Muscle of back (tissue), 11 donors: ENCODE data around the gene ZBTB48. TPM values are rescaled to one million over a fixed set of nuclear protein-coding genes. Genes with fewer than 3 reads are reported as not detected.
"Not testable (repeated sequence)": the region's sequence is repeated elsewhere in the genome, so short reads cannot be mapped to it uniquely, and the experiment has no call there.

ENCODE experiments used
- DNase-seq, 3 donors: peaks; one replicate each; pipeline versions ENCODE4 v3.0.0 to v3.0.0-alpha.2; 2013
- polyA plus RNA-seq, 10 donors: library from polyadenylated mRNA; unstranded; fragments of 120-200 nt; gene quantifications; one replicate each; pipeline ENCODE4 v1.2.1, GENCODE V29; 2013; ENCODE audit not compliant: insufficient read length in 10 of 10

The ZBTB48 gene
- polyA plus RNA-seq, 10 donors: 13.2 to 24.8 (median 16.2) TPM

DNA sequence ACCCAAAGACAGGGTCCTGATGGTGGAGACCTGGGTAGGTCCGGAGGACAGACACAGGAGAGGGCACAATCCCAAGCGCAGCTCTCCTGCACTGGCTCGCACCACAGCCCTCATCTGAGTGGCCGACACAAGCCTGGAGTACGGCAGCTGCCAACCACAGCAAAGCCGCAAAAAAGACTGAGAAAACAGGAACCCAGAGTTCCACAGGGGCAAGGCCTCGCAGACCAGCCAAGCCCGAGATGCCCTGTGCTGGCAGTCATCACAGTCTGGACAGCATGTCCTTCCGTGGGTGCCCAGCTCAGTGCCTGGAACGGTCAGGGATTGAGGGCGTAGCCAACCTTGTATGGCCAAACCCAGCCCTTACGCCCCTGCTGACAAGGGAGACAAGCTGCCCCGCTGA lies 11.4 kb downstream of the ZBTB48 start:
- no peak for DNase-seq

DNA sequence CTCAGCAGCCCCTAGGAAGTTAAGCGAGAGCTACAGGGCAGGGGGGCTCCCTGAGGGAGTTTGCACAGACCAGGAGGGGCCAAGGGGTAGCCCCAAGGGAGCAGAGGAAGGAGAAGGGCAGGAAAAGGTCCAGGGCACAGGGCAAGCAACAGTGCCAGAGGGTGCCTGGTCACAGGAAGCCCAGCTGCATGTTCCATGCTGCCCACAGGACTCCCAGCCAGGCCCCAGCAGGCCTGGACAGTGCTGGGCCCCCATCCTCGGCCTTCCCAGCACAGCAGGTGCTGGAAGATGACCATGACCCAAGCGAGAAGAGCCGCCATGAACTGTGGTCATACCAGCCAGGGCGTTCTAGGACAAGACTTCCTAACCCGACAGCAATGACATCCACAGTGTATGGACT lies 11.8 kb downstream of the ZBTB48 start:
- no peak for DNase-seq

DNA sequence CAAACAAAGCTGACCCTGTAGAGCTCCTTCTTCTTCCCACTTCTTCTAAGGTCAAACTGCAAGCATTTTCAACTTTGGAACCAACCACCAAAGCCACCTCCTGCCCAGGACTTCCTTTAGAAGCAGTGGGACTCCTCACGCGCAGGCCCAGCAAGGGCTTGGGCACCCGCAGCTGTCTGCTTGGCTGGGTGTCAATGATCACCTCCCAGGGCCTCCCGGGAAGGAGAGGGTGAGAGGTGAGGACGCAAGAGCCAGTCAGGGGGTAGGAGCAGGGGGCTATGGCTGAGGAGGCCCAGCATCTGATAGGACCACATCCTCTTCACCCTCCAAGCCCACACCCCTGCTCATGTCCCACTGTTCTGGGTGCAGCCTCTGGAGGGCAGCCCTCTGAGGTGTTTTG lies 12.6 kb downstream of the ZBTB48 start:
- no peak for DNase-seq

DNA sequence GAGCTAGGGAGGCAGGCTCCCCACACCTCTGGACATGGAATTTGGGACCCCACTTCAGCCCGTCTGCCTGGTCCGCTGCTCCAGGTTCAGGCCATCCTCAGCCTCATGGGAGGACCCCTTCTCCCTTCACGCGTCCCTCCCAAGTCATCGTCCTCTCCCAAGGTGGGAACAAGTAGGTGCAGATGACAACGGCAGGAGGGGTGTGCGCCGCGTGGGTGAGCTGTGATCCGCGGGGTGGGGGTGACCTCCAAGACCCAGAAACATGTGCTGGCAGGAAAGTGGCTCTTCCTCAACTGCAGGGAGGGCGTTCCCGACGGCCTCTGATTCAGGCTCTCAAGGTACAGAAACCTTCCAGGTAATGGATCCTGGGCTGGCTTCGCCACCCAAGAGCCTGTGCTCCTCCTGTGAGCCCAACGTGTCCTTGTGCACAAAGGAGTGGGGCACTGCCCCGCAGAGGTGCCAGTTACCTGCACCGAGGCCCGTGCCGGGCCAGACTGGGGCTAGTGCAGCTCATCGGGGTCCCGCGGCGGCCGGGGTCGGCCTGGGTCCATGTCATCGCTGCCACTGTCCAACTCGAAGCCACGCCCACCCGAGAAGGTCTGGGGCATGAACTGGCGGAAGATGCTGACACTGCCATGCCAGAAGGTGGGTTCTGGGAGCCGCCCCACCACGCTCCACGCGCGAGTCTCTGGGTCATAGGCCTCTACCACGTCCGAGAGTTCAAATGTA lies 13.2 kb downstream of the ZBTB48 start:
- DNase-seq: no peak

DNA sequence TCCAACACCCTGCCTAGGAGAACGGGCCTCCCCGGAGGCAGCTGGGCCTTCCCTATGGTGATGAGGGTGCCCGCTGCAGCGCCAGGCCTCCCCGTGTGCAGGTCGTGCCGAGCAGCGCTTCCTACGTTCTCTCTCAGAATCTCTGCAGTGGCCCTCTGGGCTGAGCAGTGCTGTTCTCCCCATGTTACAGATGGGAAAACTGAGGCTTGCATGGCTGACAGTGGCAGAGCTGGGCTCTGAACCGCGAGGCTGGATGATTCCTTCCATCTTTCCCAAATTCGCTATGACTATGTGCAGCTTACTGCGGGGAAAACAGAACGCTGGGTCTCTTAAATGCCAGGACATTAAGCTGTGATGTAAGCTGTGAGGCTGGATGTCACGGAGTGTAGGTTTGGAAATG lies 14.0 kb downstream of the ZBTB48 start:
- DNase-seq: no peak

DNA sequence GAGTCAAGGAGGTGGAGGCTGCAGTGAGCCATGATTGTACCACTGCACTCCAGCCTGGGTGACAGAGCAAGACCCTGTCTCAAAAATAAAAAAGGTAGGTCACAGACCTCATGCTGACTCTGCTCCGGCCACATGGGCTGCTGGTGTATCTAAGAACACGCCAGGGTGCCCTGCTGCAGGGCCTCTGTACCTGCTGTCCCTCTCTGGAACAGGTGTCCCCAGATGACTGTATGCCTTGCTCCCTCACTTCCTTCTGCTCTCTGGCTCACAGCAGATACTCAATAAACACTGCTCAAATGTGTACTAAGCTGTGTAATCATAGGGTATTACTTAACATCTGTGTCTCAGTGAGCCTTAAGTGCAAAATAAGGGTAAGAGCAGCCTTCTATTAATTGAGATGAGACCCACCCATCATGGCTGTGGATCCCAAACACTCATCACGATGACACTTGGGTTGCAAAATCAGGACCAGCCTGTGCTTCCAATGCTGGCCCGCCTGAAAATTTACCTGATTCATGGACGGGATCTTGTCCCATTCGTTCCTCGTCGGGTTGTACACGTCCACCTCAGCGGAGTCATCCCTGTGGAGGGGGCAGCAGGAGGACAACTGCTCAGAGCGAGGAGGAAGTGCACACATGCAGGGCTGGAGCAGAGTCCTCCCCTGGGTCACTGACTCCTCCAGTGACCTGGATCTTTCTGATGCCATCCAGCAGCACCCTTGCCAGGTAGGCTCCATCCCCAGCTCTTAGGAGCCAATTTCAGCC lies 15.4 kb downstream of the ZBTB48 start:
- no peak for DNase-seq

DNA sequence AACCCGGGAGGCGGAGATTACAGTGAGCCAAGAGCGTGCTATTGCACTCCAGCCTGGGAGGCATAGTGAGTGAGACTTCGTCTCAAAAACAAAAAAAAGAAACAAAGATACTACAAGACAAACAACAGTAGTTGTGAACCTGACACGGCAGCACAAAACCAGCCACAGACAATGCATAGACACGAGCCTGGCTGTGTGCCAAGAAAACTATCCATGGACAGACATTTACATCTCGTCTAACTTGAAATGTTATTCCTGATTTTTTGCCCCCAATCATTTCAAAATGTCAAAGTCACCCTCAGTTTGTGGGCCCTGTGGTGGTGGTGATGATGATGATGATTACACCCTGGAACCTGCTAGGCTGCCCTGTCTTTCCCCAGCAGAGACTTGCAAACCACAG lies 16.6 kb downstream of the ZBTB48 start:
- no peak for DNase-seq

DNA sequence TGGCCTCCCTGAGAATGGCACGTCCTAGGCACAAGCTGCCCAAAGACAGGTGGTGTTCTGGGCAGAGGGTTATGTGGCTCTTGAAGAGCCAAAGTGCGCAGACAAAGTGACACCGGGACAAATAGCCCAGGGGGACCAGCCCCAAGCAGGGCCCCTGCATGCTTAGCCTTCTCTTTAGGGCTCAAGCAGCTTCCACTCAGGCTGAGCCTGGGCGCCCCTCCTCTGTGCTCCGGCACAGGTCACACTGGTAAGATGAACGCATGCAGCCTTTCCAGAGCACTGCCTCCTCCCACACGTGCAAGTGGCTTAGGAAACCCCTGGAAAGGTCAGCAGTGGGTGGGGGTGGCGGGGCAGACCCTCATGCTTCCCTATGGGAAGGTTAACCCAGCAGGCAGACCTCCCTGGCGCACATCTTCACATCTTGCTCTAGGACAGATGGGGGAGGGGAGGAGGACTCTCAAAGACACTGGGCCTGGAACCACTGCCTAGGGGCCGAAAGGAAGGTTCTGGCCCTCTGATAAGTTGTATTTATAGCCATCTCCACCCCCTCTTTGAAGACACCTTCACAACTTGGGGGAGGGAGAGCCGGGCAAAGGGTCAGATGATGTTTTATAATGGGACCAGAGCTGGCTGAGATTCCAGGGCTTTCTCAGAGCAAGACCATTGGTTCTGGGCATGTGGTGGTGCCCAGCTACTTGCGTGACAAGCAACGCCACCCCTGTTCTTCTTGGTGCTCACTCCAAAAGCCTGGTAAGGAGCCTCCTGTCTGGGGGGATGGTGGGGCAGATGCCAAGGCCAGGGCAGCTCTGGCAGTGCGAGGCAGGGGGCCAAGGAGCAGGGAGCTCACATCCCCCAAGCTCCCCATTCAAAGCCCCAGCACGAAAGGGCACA lies 17.3 kb downstream of the ZBTB48 start:
- no peak for DNase-seq

DNA sequence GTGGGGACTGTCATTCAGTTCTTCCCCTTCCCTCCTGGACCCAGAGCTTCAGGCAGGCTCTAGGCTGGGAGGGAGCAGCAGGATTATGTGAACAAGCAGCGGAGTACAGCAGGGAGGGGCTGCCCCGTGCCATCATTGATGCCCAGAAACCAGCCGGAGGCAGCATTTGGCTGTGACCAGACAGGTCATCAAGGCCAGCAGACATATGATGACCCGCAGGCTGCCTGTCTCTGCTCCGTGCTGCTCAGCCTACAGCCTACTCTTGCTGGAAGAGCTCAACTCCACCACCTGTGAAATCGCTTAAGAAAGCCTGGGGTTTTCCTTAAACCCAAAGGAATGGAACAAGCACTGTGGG lies 18.0 kb downstream of the ZBTB48 start:
- no peak for DNase-seq

DNA sequence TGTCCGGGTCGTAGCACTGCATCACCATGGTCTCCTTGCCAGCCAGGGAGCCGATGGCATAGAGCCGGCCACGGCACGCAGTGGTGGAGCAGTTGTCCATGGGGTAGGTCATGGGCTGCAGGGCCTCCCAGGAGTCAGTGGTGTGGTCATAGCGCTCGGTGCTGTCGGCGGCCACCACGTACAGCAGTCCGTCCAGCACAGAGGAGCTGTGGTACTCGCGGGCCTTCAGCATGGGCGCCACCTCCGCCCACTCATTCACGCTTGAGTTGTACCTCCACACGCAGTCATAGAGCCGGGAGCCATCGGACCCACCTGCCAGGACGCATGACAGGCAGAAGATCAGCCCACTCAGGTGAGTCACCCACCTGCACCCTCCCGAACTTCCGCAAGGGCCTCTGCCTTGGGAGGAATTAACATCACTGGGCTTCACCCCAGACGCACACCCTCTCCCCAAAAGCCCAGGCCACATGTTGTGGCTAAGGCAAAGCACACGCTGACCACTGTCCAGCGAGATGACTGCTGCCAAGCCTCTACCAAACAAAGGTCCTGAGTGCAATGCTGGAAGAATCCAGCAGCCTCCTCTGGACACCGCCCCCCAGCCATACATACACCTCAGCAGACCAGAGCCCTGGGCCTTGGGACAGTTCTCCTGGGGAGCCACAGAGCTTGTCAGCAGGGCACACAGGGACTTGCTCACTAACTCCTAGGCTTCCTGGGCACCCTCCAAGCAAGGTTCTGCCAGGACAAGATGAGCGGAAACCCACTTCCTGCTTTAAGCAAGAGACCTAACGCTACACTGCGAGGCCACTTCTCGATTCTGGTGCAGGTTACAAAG lies 19.6 kb downstream of the ZBTB48 start:
- no peak for DNase-seq

DNA sequence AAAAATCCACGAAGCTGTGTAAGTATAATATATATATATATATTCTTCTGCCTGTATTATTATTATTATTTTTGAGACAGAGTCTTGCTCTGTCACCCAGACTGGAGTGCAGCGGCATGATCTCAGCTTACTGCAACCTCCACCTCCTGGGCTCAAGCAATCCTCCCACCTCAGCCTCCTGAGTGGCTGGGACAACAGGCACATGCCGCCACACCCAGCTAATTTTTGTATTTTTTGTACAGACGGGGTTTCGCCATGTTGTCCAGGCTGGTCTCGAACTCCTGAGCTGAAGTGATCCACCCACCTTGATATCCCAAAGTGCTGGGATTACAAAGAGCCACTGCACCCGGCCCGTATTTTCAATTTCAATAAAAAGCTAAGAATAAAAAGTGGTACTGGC lies 20.2 kb downstream of the ZBTB48 start:
- not testable (repeated sequence) for DNase-seq

DNA sequence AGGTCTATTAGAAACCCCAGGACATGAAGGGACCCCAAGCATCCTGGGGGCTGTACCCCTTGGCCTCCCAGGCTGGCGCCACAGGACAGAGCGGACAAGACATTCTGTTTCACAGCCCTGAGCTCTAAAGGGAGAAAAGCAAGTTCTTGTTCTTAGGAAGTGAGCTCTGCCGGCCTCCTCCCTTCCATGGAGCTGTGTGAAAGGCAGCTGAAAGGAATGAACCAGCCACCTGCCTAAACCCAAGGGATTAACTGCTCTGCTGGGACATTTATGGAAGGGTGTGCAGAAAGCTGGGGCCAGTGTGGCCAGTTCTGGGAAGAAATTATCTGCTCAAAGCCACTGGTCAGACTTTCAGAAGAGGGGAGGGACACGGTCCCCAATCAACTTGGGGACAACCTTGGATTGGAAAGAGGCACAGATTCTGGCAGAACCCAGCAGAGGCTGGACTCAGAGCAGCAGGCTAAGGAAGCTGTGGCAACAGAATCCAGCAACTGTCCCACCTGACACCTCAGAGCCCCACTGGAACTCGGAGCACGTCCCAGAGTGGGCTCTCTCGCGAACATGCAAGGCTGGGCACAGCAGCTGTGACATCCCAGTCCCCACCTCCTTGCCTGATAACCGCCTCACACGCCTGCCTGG lies 20.7 kb downstream of the ZBTB48 start:
- peak in 2 of 3 donors; percentile 29 to 33 for DNase-seq

DNA sequence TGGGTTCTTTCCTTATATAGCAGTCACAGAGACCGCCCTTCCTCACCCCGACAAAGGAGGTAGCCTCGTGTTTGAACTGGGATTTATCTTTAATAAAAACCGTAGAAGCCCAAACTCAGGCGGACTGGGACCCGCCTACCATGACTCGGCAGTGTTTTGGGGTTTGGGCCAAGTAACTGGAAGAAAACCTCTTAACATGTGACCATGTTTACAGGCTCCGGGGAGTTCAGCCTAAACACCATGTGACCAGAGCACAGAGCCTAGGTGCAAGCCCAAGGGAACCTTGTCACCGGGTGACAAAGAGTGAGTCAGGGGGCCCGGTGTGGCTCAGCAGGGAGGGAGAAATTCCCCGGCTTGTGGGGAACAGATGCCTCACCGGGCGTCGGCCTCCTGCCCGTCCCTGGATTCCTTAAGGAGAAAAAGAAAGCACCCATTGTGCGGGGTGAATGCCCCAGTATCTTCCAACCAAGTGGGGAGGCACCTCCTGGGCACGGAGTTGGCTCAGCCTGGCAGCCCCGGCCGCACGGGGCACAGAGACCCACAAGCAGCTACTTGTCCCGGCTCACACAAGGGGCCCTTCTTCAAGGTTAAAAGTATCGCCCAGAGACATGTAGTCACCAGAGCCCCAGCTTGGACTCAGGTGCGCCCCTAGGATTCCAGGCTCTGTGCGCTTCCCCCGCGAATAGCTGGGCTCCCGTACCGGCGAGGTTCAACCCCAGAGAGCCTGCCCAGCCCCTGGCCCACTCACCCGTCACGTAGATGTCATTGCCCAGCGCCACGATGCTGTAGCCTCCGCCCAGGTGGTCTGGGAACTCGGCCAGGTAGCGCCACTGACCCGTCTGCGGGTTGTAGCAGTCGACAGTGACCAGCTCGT lies 21.5 kb downstream of the ZBTB48 start:
- DNase-seq: peak; percentile 70 to 86 (median 85)

DNA sequence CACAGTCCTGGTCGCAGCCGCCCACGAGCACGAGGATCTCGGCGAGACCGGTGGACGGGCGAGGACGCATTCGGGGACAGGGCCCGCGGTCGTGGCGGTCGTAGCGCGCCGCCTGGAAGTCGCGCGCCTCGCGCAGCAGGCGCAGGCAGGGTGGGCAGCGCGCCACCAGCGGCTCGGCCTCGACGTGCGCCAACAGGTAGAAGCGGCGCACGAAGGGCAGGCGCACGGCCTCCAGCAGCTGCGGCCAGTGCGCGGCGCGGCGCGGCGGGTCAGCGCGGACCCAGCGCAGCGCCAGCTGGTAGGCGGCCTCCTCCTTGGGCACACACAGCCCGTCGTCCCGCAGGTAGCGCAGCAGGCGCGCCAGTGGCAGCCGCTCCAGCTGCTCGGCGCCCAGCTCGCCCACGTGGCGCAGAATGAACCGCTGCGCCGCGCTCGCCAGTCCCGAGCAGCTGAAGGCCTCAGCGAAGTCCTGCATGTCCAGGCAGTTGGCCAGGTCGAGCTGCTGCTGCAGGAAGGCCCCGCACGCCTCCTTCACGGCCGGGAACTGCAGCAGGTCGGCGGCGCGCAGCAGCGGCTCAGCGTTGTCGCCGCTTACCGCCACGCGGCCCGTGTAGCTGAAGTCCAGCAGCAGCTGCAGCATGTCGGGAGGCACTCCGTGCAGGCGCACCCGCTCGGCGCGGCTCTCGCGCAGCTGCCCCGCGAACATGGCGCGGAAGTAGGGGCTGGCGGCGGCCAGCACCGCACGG lies 22.3 kb downstream of the ZBTB48 start:
- DNase-seq: peak in 2 of 3 donors; percentile 36 to 37

DNA sequence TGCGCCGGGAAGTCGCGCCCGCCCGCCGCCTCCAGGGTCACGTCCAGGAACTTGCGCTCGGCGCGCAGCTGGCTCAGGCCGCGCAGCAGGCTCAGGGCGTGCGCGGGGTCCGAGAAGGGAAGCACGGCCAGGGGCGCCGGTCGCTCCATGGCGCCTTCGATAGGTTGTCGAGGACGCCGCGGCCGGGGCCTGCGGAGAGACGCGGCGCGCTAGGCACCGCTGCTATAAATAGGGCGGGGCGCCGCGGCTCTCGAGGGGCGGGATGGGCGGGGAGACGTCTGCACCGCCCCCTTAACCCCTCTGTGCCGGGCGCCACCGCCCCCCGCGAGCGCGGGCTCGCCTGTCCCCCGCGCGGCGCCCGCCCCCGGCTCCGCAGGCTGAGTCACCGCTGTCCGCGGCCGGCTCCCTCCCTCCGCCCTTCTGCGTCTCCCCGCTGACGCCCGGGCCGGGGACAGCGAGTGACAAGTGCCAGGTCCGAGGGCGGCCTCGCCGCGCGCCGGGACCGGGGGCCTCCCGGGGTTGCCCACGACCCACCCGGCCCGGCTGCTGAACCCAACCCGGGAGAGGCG lies 23.0 kb downstream of the ZBTB48 start, which contains the start of gene KLHL21:
Gene KLHL21, minus strand, starts transcription at position 201 of the 569 bp plus-strand sequence. Its CDS starts 52 bp downstream, at position 149.
- DNase-seq: peak; percentile 92 to 96 (median 93)

DNA sequence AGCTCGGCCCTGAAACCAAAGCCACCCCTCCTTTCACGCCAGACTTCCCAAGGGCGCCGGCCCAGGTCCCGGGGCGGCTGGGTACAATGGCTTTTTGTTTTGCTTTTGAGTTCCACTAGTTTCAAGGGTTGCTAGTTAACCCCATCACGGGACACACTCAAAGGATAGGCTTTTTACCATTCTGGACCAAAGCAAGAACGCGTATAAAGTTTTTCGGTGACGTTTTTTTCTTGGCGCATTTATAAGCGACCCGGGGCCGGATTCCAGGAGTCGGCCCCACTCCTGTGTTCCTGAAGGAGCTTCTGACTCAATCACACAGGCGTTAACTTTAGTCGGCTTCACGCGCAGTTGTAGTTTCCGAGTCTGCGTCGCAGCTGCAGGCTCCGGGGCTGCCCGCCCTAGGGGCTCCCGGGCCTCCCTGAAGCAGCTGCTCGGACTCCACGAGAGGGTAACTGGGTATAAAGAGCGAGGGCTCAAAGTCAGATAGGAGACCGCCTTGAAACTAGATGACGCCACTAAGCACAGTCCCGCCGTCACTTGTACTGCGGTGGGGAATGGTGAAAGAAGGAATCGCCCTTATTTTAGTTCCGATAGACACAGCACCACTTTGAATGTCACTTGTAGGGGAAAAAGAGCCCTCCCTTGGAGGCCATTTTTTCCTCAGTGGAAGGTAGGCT lies 23.6 kb downstream of the ZBTB48 start:
- peak; percentile 82 to 95 (median 88) for DNase-seq

DNA sequence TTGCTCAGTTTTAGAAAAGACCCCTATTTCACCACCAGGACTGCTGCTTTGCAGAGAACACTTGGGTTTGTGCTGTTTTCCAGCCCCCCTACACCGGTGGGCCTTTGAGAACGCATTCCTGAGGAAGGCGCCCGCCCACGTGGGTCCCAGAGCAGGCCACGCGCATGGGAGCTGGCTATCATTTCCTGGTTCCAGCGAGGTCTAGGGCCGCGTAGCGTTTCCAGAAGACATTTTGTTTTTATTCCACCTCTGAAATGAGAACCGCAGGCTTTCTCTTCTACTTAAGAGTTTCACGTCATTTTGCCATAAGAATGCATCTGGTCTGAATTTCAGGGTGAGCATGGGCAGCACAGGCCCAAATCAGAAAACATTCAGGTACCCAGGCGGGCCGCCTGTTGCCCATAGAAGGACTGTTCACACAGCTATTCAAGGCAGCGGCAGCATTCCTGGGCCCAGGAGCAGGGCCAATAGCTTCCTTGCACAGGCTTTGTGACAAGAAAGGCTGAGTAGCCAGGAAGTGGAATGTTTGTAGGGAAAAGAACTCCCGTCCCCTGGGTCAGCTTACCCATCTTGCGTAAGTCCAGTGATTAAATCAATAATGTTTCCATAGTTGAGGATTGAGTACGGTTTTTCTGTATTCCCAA lies 24.2 kb downstream of the ZBTB48 start:
- DNase-seq: peak; percentile 73 to 88 (median 79)
